Measurements from ENCODE around the gene ANKRD34C. TPM values are rescaled to one million over a fixed set of nuclear protein-coding genes. Genes with fewer than 3 reads are reported as not detected.

Gene ANKRD34C
- polyA plus RNA-seq (2011; rRNA removed) (not detected in 2 replicates), polyA minus RNA-seq (2011; rRNA and poly(A)+ RNA removed) (not detected in 2 replicates)

GRCh38 chr15:79282371-79283251, at the start of gene ANKRD34C:
ANKRD34C (plus strand) TSS chr15:79282722; CDS start chr15:79293285, 10,563 bp downstream.
- TF ChIP-seq CTCF (IDR thresholded peaks at IDR 0.05; ENCODE audit: insufficient read depth, low read depth, low read length): no peak
- ChIA-PET CTCF (no interaction called here), POLR2A (no interaction called here)
- no peak within 1 kb of the TSS for H3K4me3 ChIP-seq (ENCODE audit: low read depth, low read length)
- H3K27me3 ChIP-seq (ENCODE audit: control insufficient read depth, insufficient read depth, low read length): peaks cover 9% of the 10 kb centered on the region
- no peaks in the 10 kb centered on the region for H3K36me3 ChIP-seq (ENCODE audit: control insufficient read depth, insufficient read depth, low read length)
- DNase-seq (ENCODE audit: low read depth): no peak

- Histone ChIP-seq H3K27me3 (ENCODE audit: control insufficient read depth, insufficient read depth, low read length) (no peaks in the 10 kb centered on the region), H3K4me3 (ENCODE audit: low read depth, low read length) (no peak overlapping the region), H3K36me3 (ENCODE audit: control insufficient read depth, insufficient read depth, low read length) (no peaks in the 10 kb centered on the region)
- POLR2A ChIA-PET: no interaction called here
- CTCF ChIA-PET: interaction anchor here (0.9 kb wide), 1 partner anchor 10 kb away, joined by 3 read pairs; no protein-coding TSS in a partner anchor
- no peak for DNase-seq (ENCODE audit: low read depth)
- TF ChIP-seq CTCF (IDR thresholded peaks at IDR 0.05; ENCODE audit: insufficient read depth, low read depth, low read length): no peak
These were observed 49.3 kb upstream of the ANKRD34C start for GRCh38 chr15:79233236-79233635.

- no peaks in the 10 kb centered on the region for H3K36me3 ChIP-seq (ENCODE audit: control insufficient read depth, insufficient read depth, low read length)
- DNase-seq (ENCODE audit: low read depth): no peak
- H3K27me3 ChIP-seq (ENCODE audit: control insufficient read depth, insufficient read depth, low read length): no peaks in the 10 kb centered on the region
- H3K4me3 ChIP-seq (ENCODE audit: low read depth, low read length): no peak overlapping the region
- ChIA-PET POLR2A (no interaction called here), CTCF (no interaction called here)
- no peak for TF ChIP-seq CTCF (IDR thresholded peaks at IDR 0.05; ENCODE audit: insufficient read depth, low read depth, low read length)
These were observed 42.5 kb upstream of the ANKRD34C start for GRCh38 chr15:79240036-79240435.

GRCh38 chr15:79243723-79244122, 38.8 kb upstream of the ANKRD34C start:
- POLR2A ChIA-PET: no interaction called here
- H3K27me3 ChIP-seq (ENCODE audit: control insufficient read depth, insufficient read depth, low read length): no peaks in the 10 kb centered on the region
- CTCF ChIA-PET: interaction anchor here (0.6 kb wide), 1 partner anchor 10 kb away, joined by 3 read pairs; no protein-coding TSS in a partner anchor
- no peak for TF ChIP-seq CTCF (IDR thresholded peaks at IDR 0.05; ENCODE audit: insufficient read depth, low read depth, low read length)
- H3K36me3 ChIP-seq (ENCODE audit: control insufficient read depth, insufficient read depth, low read length): no peaks in the 10 kb centered on the region
- DNase-seq (ENCODE audit: low read depth): no peak
- no peak overlapping the region for H3K4me3 ChIP-seq (ENCODE audit: low read depth, low read length)

- ChIA-PET CTCF (no interaction called here), POLR2A (no interaction called here)
- no peaks in the 10 kb centered on the region for H3K36me3 ChIP-seq (ENCODE audit: control insufficient read depth, insufficient read depth, low read length)
- H3K4me3 ChIP-seq (ENCODE audit: low read depth, low read length): no peak overlapping the region
- DNase-seq (ENCODE audit: low read depth): no peak
- no peaks in the 10 kb centered on the region for H3K27me3 ChIP-seq (ENCODE audit: control insufficient read depth, insufficient read depth, low read length)
- no peak for TF ChIP-seq CTCF (IDR thresholded peaks at IDR 0.05; ENCODE audit: insufficient read depth, low read depth, low read length)
These were observed 37.6 kb upstream of the ANKRD34C start for GRCh38 chr15:79244876-79245275.
